NCI-H748 treated with DMSO at 0.1 percent for 48 hours (cell line): ENCODE data around the gene ULBP2.
"Not testable (repeated sequence)": the region's sequence is repeated elsewhere in the genome, so short reads cannot be mapped to it uniquely, and the experiment has no call there.

Experiments used
- DNase-seq: peaks from one replicate; lab custom pipeline; 2025; lab: John Stamatoyannopoulos, UW

Gene ULBP2

GRCh38 chr6:149951626-149952025, 9.8 kb downstream of the ULBP2 start:
- no peak for DNase-seq

GRCh38 chr6:149953390-149953789, 11.6 kb downstream of the ULBP2 start:
- not testable (repeated sequence) for DNase-seq

GRCh38 chr6:149953934-149954327, 12.1 kb downstream of the ULBP2 start:
- not testable (repeated sequence) for DNase-seq

GRCh38 chr6:149954328-149954983, 12.6 kb downstream of the ULBP2 start:
- DNase-seq: not testable (repeated sequence)

- DNase-seq: not testable (repeated sequence)
Measured at GRCh38 chr6:149954984-149955653, 13.3 kb downstream of the ULBP2 start.

GRCh38 chr6:149955654-149956317, 14.0 kb downstream of the ULBP2 start:
- not testable (repeated sequence) for DNase-seq

GRCh38 chr6:149958124-149958523, 16.3 kb downstream of the ULBP2 start:
- not testable (repeated sequence) for DNase-seq

GRCh38 chr6:149959806-149960205, 18.0 kb downstream of the ULBP2 start:
- DNase-seq: not testable (repeated sequence)

GRCh38 chr6:149960488-149960887, 18.7 kb downstream of the ULBP2 start:
- DNase-seq: no peak

GRCh38 chr6:149961728-149962425, 20.1 kb downstream of the ULBP2 start:
- DNase-seq: no peak

GRCh38 chr6:149962461-149963211, 20.8 kb downstream of the ULBP2 start:
- no peak for DNase-seq

- peak; percentile 55 for DNase-seq
Measured at GRCh38 chr6:149963212-149963461, 21.3 kb downstream of the ULBP2 start.

- DNase-seq: peak; percentile 81
Measured at GRCh38 chr6:149963462-149964307, 21.9 kb downstream of the ULBP2 start, which contains the start of gene ULBP1. Gene ULBP1, plus strand, starts transcription at chr6:149963943. Its CDS starts 107 bp downstream, at chr6:149964050.

- DNase-seq: no peak
Measured at GRCh38 chr6:149964308-149965193, 22.7 kb downstream of the ULBP2 start.

- peak; percentile 32 for DNase-seq
Measured at GRCh38 chr6:149965194-149966020, 23.6 kb downstream of the ULBP2 start.

- not testable (repeated sequence) for DNase-seq
Measured at GRCh38 chr6:149966319-149966718, 24.5 kb downstream of the ULBP2 start.

- no peak for DNase-seq
Measured at GRCh38 chr6:149967591-149967990, 25.8 kb downstream of the ULBP2 start.

GRCh38 chr6:149967999-149968398, 26.2 kb downstream of the ULBP2 start:
- DNase-seq: not testable (repeated sequence)

- not testable (repeated sequence) for DNase-seq
Measured at GRCh38 chr6:149968909-149969308, 27.1 kb downstream of the ULBP2 start.
